Upper lobe of right lung (tissue), 1 donor: Measurements from ENCODE around the gene RELCH. TPM values are rescaled to one million over a fixed set of nuclear protein-coding genes. Genes with fewer than 3 reads are reported as not detected.

Experiments
- ATAC-seq: fragments of 200-7000 bp; cut with Tn5 transposase; one replicate; pipeline ENCODE4 v1.9.1; 2020; ENCODE audit warnings: mild to moderate bottlenecking, moderate library complexity
- DNase-seq: peaks from one replicate; pipeline ENCODE4 v3.0.0-alpha.2; 2020
- H3K27ac ChIP-seq: fragments of 200-600 bp; one replicate; pipeline ENCODE4 v1.8.0; 2022
- H3K27me3 ChIP-seq: fragments of 200-600 bp; one replicate; pipeline ENCODE4 v1.8.0; 2022; ENCODE audit warnings: mild to moderate bottlenecking
- H3K36me3 ChIP-seq: fragments of 200-600 bp; one replicate; pipeline ENCODE4 v1.8.0; 2022
- H3K4me1 ChIP-seq: fragments of 200-600 bp; one replicate; pipeline ENCODE4 v1.8.0; 2022
- H3K4me3 ChIP-seq: fragments of 200-600 bp; one replicate; pipeline ENCODE4 v1.8.0; 2022; ENCODE audit warnings: mild to moderate bottlenecking
- H3K9me3 ChIP-seq: fragments of 200-600 bp; one replicate; pipeline ENCODE4 v1.8.0; 2022
- CTCF ChIP-seq: fragments of 200-600 bp; IDR thresholded peaks from one replicate; pipeline ENCODE4 v1.8.0; 2022; ENCODE audit warnings: antibody characterized with exemption
- intact Hi-C: fragments of 100-400 bp; cut with DNase I; formaldehyde crosslinking; loops from one replicate; pipeline ENCODE4 v1.11.0; 2022
- total RNA-seq: library from RNA; stranded (reverse); fragmentation: NEBNext Ultra II Directional; extraction: Animal tissue kit (Norgen Biotek cat#: 25700); gene quantifications from one replicate; pipeline ENCODE4 v1.2.1, GENCODE V29; 2021
- donor health status: DM: no; HTN: yes; CAD: no; lungs with severe emphysema.

The RELCH gene
- total RNA-seq, 1 donor from 2014 or later = 30.0 TPM

GRCh38 chr18:62151068-62151771, 35.8 kb upstream of the RELCH start:
- Histone ChIP-seq H3K4me3 (no peak overlapping the region), H3K36me3 (peaks cover 19% of the 10 kb centered on the region), H3K27ac (no peak overlapping the region), H3K4me1 (no peaks in the 10 kb centered on the region), H3K9me3 (no peaks in the 10 kb centered on the region), H3K27me3 (no peaks in the 10 kb centered on the region)
- no peak for ATAC-seq
- DNase-seq = no peak
- intact Hi-C loops = no loop called here
- TF ChIP-seq CTCF = no peak

- no peak for TF ChIP-seq CTCF
- Histone ChIP-seq H3K4me3 (no peak overlapping the region), H3K27me3 (no peaks in the 10 kb centered on the region), H3K4me1 (no peaks in the 10 kb centered on the region), H3K9me3 (no peaks in the 10 kb centered on the region), H3K27ac (no peak overlapping the region), H3K36me3 (peaks cover 18% of the 10 kb centered on the region)
- intact Hi-C loops = no loop called here
- no peak for DNase-seq
- no peak for ATAC-seq
These were observed 34.2 kb upstream of the RELCH start for GRCh38 chr18:62152844-62153243.

GRCh38 chr18:62157843-62158242, 29.2 kb upstream of the RELCH start:
- DNase-seq (no peak), ATAC-seq (no peak)
- no peaks in the 10 kb centered on the region for H3K27me3 ChIP-seq
- no peaks in the 10 kb centered on the region for H3K9me3 ChIP-seq
- peaks cover 18% of the 10 kb centered on the region for H3K36me3 ChIP-seq
- no peak overlapping the region for H3K4me3 ChIP-seq
- no peak for TF ChIP-seq CTCF
- H3K27ac ChIP-seq = no peak overlapping the region
- no peaks in the 10 kb centered on the region for H3K4me1 ChIP-seq
- intact Hi-C loops = no loop called here

- no peak for DNase-seq
- no peak for ATAC-seq
- TF ChIP-seq CTCF = no peak
- no peaks in the 10 kb centered on the region for H3K27me3 ChIP-seq
- no peaks in the 10 kb centered on the region for H3K36me3 ChIP-seq
- H3K4me1 ChIP-seq = no peaks in the 10 kb centered on the region
- H3K9me3 ChIP-seq = no peaks in the 10 kb centered on the region
- H3K27ac ChIP-seq = no peak overlapping the region
- intact Hi-C loops = no loop called here
- H3K4me3 ChIP-seq = no peak overlapping the region
These were observed 22.7 kb upstream of the RELCH start for GRCh38 chr18:62164310-62164709.

- Histone ChIP-seq H3K36me3 (no peaks in the 10 kb centered on the region), H3K9me3 (no peaks in the 10 kb centered on the region), H3K4me1 (no peaks in the 10 kb centered on the region), H3K4me3 (no peak overlapping the region), H3K27ac (no peak overlapping the region), H3K27me3 (no peaks in the 10 kb centered on the region)
- TF ChIP-seq CTCF = no peak
- intact Hi-C loops = no loop called here
- DNase-seq (no peak), ATAC-seq (no peak)
These were observed 22.1 kb upstream of the RELCH start for GRCh38 chr18:62164855-62165487.
